CD8-positive, alpha-beta memory T cell (primary cell): ENCODE results near the gene TEX51. TPM values are rescaled to one million over a fixed set of nuclear protein-coding genes. Genes with fewer than 3 reads are reported as not detected.

Source experiments
- CTCF ChIA-PET: fragments of 350-600 bp; sonication (Branson Sonifier 250); formaldehyde crosslinking; loops from one replicate; lab custom pipeline; 2021; ENCODE audit warnings: antibody characterized with exemption; lab: Charles Lee
- POLR2A ChIA-PET: fragments of 350-600 bp; sonication (Branson Sonifier 250); formaldehyde crosslinking; loops from one replicate; lab custom pipeline; 2021; ENCODE audit warnings: antibody characterized with exemption; lab: Charles Lee
- DNase-seq, 5 donors: peaks; one replicate each; pipeline versions ENCODE4 v3.0.0 to v3.0.0-alpha.2; 2020 to 2022; ENCODE audit warnings: mixed read lengths in 1 of 5
- H3K27ac ChIP-seq: one replicate; pipeline ENCODE4 v1.7.0; 2013; ENCODE audit warnings: low read depth, mild to moderate bottlenecking, low read length, moderate library complexity
- H3K27me3 ChIP-seq: 2 replicates; pipeline ENCODE4 v1.7.0; 2013; ENCODE audit warnings: low read length, mild to moderate bottlenecking; ENCODE audit not compliant: insufficient read depth, poor library complexity, severe bottlenecking
- H3K36me3 ChIP-seq: 2 replicates; pipeline ENCODE4 v1.7.0; 2013; ENCODE audit warnings: mild to moderate bottlenecking, low read length, moderate library complexity; ENCODE audit not compliant: insufficient read depth
- H3K4me1 ChIP-seq: 2 replicates; pipeline ENCODE4 v1.7.0; 2013; ENCODE audit warnings: mild to moderate bottlenecking, low read length, moderate library complexity; ENCODE audit not compliant: insufficient read depth
- H3K4me3 ChIP-seq: 2 replicates; pipeline ENCODE4 v1.7.0; 2013; ENCODE audit warnings: mild to moderate bottlenecking, low read length
- H3K9me3 ChIP-seq: 2 replicates; pipeline ENCODE4 v1.7.0; 2013; ENCODE audit warnings: mild to moderate bottlenecking, low read length
- H3K27ac Mint-ChIP-seq, 8 donors: one replicate each; pipeline ENCODE4 v1.8.0; 2020 to 2021; ENCODE audit warnings: mixed read lengths in 8 of 8, mild to moderate bottlenecking in 6 of 8, inconsistent platforms in 3 of 8, moderate library complexity in 3 of 8
- H3K27me3 Mint-ChIP-seq, 2 donors: one replicate each; pipeline ENCODE4 v1.8.0; 2020 to 2021; ENCODE audit warnings: mixed read lengths in 2 of 2, mild to moderate bottlenecking in 1 of 2, moderate library complexity in 1 of 2
- H3K36me3 Mint-ChIP-seq, 3 donors: one replicate each; pipeline ENCODE4 v1.8.0; 2020 to 2021; ENCODE audit warnings: mixed read lengths in 3 of 3, inconsistent platforms in 1 of 3, mild to moderate bottlenecking in 1 of 3
- H3K4me1 Mint-ChIP-seq, 3 donors: one replicate each; pipeline ENCODE4 v1.8.0; 2020 to 2021; ENCODE audit warnings: mixed read lengths in 3 of 3, inconsistent platforms in 1 of 3, mild to moderate bottlenecking in 1 of 3
- H3K4me3 Mint-ChIP-seq, 7 donors: one replicate each; pipeline ENCODE4 v1.8.0; 2020 to 2021; ENCODE audit warnings: mixed read lengths in 7 of 7, mild to moderate bottlenecking in 6 of 7, moderate library complexity in 4 of 7, inconsistent platforms in 2 of 7
- H3K9me3 Mint-ChIP-seq, 5 donors: one replicate each; pipeline ENCODE4 v1.8.0; 2020 to 2022; ENCODE audit warnings: mixed read lengths in 5 of 5, mild to moderate bottlenecking in 3 of 5, moderate library complexity in 2 of 5, inconsistent platforms in 1 of 5
- polyA plus RNA-seq: library from polyadenylated mRNA; unstranded; fragments of 300-500 nt; fragmentation: Illumina TruSeq; gene quantifications from one replicate; pipeline ENCODE4 v1.2.3, GENCODE V29; 2021
- total RNA-seq, 2 experiments: library from RNA; stranded (reverse); gene quantifications; one replicate each; pipeline ENCODE4 v1.2.3, GENCODE V29; 2021

TEX51 gene
- total and polyA plus RNA-seq, 3 experiments from 2014 or later: not detected

DNA sequence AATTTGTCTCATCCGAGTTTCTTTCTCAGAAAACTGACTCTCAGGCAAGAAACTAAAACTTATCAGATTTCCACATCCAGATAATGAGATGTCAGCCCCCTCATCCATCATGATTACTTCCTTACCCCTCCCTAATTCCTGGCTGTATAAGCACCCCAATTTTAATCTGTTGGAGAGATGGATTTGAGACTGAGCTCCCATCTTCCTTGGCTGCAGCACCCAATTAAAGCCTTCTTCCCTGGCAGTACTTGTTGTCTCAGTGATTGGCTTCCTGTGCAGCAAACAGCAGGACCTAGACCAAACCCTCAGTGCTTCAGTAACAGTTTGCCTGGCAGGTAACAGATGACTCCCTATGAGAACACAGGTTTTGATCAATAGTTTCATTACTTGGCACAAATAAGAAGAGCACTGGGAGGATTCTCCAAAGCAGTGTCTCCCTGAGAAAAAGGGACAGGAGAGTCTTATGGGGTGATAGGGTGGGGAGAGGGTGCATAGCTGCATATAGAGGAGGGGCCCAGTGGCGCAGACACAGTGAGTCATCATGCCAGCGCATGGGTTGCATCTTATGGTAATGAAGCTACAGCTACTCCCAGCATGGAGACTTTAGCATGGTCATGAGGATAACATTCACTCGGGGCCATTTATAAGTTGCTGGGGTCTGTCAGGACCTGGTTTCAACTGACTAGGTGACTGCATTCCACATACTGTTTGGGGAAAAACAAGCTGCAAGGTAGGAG is 45.1 kb downstream of the TEX51 start:
- no peaks in the 10 kb centered on the region for H3K36me3 ChIP-seq
- H3K27ac ChIP-seq: no peak overlapping the region
- H3K4me1 Mint-ChIP-seq: no peaks in the 10 kb centered on the region
- no peaks in the 10 kb centered on the region for H3K4me1 ChIP-seq
- no peak overlapping the region for H3K4me3 Mint-ChIP-seq
- no peak for DNase-seq
- ChIA-PET POLR2A (no interaction called here), CTCF (no interaction called here)
- no peak overlapping the region for H3K27ac Mint-ChIP-seq
- H3K36me3 Mint-ChIP-seq: no peaks in the 10 kb centered on the region
- peaks cover 0 to 7% (median 3%) of the 10 kb centered on the region in 5 donors for H3K9me3 Mint-ChIP-seq
- H3K27me3 ChIP-seq: peaks cover 3% of the 10 kb centered on the region
- H3K27me3 Mint-ChIP-seq: peaks cover 17 to 65% of the 10 kb centered on the region in 2 donors
- no peaks in the 10 kb centered on the region for H3K9me3 ChIP-seq
- no peak overlapping the region for H3K4me3 ChIP-seq

DNA sequence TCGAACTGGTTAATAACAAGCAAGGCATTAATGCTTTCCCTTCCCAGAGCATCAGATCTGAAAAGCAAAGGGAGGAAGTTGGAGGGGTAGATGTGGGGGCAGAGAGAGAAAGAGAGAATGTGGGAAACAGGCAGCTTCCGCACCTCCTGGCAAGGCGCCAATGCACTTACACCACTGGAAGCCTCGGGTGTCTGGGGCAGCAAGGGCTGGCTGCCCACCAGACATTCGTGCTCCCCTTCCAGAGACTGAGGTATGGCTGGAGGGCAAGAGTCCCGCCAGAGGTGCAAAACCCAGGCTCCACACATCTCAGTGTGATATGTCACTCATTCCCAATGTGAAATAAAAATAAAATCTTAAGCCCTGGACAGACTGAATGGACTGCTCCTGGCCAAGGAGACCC is 46.4 kb downstream of the TEX51 start:
- Mint-ChIP-seq H3K4me3 (no peak overlapping the region), H3K27me3 (peaks cover 17 to 68% of the 10 kb centered on the region in 2 donors), H3K4me1 (no peaks in the 10 kb centered on the region), H3K9me3 (peaks cover 0 to 7% (median 3%) of the 10 kb centered on the region in 5 donors), H3K27ac (no peak overlapping the region), H3K36me3 (no peaks in the 10 kb centered on the region)
- H3K27ac ChIP-seq: no peak overlapping the region
- H3K27me3 ChIP-seq: peaks cover 6% of the 10 kb centered on the region
- no peak for DNase-seq
- POLR2A ChIA-PET: no interaction called here
- CTCF ChIA-PET: no interaction called here
- no peak overlapping the region for H3K4me3 ChIP-seq
- H3K36me3 ChIP-seq: no peaks in the 10 kb centered on the region
- no peaks in the 10 kb centered on the region for H3K4me1 ChIP-seq
- no peaks in the 10 kb centered on the region for H3K9me3 ChIP-seq

DNA sequence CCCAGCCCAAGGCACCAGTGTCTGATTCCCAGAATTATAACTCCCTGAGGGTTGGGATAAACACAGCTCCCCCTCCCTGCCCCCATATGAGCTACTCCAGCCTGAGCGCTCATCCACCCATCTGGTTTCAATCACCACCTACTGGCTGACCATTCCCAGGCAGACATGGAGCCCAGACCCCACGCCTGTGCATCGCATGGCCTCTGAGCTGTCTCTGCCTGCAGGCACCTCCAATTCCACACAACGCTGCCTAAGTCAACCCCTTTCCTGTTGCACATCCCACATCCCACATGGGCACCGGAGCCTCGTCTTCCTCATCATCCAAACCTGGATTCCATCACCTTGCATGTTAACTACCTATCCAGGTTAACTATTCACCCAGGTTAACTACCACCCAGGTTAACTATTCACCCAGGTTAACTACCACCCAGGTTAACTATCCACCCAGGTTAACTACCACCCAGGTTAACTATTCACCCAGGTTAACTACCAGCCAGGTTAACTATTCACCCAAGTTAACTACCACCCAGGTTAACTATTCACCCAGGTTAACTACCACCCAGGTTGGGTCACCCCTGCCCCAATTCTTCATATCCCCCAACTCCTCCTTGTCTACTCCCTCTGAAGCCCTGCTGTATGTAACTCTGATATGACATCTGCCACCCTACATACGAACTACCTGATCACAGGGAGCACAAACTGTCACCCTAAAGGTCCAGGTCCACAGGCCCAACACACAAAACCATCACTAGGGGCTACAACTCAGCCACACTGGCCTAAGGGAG is 47.8 kb downstream of the TEX51 start:
- H3K27me3 ChIP-seq: peaks cover 6% of the 10 kb centered on the region
- Mint-ChIP-seq H3K27ac (no peak overlapping the region), H3K27me3 (peaks cover 17 to 60% of the 10 kb centered on the region in 2 donors), H3K4me1 (no peaks in the 10 kb centered on the region), H3K9me3 (peaks cover 0 to 10% (median 3%) of the 10 kb centered on the region in 5 donors), H3K36me3 (no peaks in the 10 kb centered on the region), H3K4me3 (no peak overlapping the region)
- no peak for DNase-seq
- H3K4me1 ChIP-seq: no peaks in the 10 kb centered on the region
- POLR2A ChIA-PET: no interaction called here
- no peak overlapping the region for H3K27ac ChIP-seq
- H3K36me3 ChIP-seq: no peaks in the 10 kb centered on the region
- CTCF ChIA-PET: no interaction called here
- no peaks in the 10 kb centered on the region for H3K9me3 ChIP-seq
- no peak overlapping the region for H3K4me3 ChIP-seq

DNA sequence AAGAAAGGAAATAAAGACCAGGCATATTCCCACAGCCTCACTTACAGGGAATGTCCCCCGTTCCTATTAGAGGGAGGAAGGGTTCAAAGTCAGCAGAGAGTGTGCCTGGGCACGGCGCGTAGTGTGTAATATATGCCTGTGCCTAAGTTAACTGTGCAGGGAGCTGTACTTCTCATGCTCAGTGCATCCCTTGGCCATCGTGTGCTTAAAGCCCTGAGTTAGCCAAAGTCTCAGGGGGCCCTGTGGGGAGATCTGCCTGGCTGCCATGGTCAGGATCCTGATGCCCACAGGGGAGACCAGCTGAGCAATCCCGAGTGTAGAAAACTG is 48.4 kb downstream of the TEX51 start:
- H3K4me1 Mint-ChIP-seq: no peaks in the 10 kb centered on the region
- Histone ChIP-seq H3K27me3 (peaks cover 6% of the 10 kb centered on the region), H3K9me3 (no peaks in the 10 kb centered on the region), H3K27ac (no peak overlapping the region), H3K4me3 (no peak overlapping the region), H3K36me3 (no peaks in the 10 kb centered on the region), H3K4me1 (no peaks in the 10 kb centered on the region)
- H3K27ac Mint-ChIP-seq: no peak overlapping the region
- H3K27me3 Mint-ChIP-seq: peaks cover 17 to 57% of the 10 kb centered on the region in 2 donors
- ChIA-PET CTCF (no interaction called here), POLR2A (no interaction called here)
- H3K36me3 Mint-ChIP-seq: no peaks in the 10 kb centered on the region
- H3K9me3 Mint-ChIP-seq: peaks cover 0 to 10% (median 3%) of the 10 kb centered on the region in 5 donors
- no peak for DNase-seq
- no peak overlapping the region for H3K4me3 Mint-ChIP-seq

DNA sequence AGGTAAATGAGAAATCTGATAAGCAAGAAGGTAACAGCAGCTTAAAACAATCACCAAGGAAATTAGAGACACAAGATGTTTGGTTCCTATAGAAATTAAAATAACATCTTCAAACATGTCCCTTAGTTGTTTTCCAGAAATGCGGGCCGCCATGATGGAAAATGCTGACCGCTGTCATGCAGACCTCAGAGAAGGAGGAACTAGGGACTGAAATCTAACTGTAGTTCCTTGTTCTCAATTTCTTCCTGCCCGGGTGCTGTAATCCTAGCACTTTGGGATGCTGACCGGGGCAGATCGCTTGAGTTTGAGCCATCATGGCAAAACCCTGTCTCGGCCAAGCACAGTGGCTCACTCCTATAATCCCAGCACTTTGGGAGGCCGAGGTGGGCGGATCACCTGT is 51.1 kb downstream of the TEX51 start:
- no peak for DNase-seq
- POLR2A ChIA-PET: no interaction called here
- Mint-ChIP-seq H3K4me1 (no peaks in the 10 kb centered on the region), H3K27ac (no peak overlapping the region), H3K9me3 (peaks cover 0 to 3% (median 0%) of the 10 kb centered on the region in 5 donors), H3K27me3 (peaks cover 18 to 57% of the 10 kb centered on the region in 2 donors), H3K36me3 (no peaks in the 10 kb centered on the region), H3K4me3 (no peak overlapping the region)
- no peak overlapping the region for H3K4me3 ChIP-seq
- H3K36me3 ChIP-seq: no peaks in the 10 kb centered on the region
- H3K27me3 ChIP-seq: peaks cover 3% of the 10 kb centered on the region
- H3K4me1 ChIP-seq: no peaks in the 10 kb centered on the region
- CTCF ChIA-PET: no interaction called here
- H3K9me3 ChIP-seq: no peaks in the 10 kb centered on the region
- no peak overlapping the region for H3K27ac ChIP-seq

DNA sequence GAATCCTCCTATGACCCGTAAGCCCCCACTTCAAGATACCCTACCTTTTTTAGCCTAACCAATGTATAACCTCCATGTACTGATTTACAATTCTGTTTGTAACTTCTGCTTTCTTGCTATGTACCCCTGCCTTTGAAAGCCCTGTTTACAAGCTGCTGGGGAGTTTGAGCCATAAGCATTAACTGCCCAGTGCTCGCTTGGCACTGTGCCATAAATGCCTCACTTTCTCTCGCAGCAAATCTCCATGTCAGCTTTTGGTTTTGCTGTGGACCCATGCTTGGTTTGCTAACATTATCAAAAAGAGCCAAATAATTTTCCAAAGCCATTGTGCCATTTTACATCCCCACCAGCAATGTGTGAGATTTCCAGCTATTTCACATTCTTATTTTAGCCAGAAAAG is 51.8 kb downstream of the TEX51 start:
- ChIA-PET CTCF (interaction anchor here (1.9 kb wide), 1 partner anchor 22 kb away, joined by 5 read pairs; no protein-coding TSS in a partner anchor), POLR2A (no interaction called here)
- Mint-ChIP-seq H3K27ac (no peak overlapping the region), H3K4me1 (no peaks in the 10 kb centered on the region), H3K27me3 (peaks cover 18 to 62% of the 10 kb centered on the region in 2 donors), H3K4me3 (no peak overlapping the region), H3K9me3 (peaks cover 0 to 3% (median 0%) of the 10 kb centered on the region in 5 donors), H3K36me3 (no peaks in the 10 kb centered on the region)
- Histone ChIP-seq H3K4me3 (no peak overlapping the region), H3K27ac (no peak overlapping the region), H3K27me3 (peaks cover 3% of the 10 kb centered on the region), H3K36me3 (no peaks in the 10 kb centered on the region), H3K4me1 (no peaks in the 10 kb centered on the region), H3K9me3 (no peaks in the 10 kb centered on the region)
- DNase-seq: no peak

Other genes starting within 250 kb of the TEX51 start
- gene GYPC, start 242.7 kb upstream of the TEX51 start, total RNA-seq: 100 to 1,000 TPM; 102 TPM
- gene GYPC, start 242.7 kb upstream of the TEX51 start, polyA plus RNA-seq: 226 TPM
- 10 to 100 TPM; 84.9 to 87.3 TPM for gene BIN1, start 208.3 kb downstream of the TEX51 start, total RNA-seq
- 163 TPM for gene BIN1, start 208.3 kb downstream of the TEX51 start, polyA plus RNA-seq